Vagina (tissue), 2 donors: ENCODE data around the gene SRA1. TPM values are rescaled to one million over a fixed set of nuclear protein-coding genes. Genes with fewer than 3 reads are reported as not detected.

Experiments used
- DNase-seq, 2 donors: peaks; one replicate each; pipeline ENCODE4 v3.0.0-alpha.2; 2017; ENCODE audit errors: extremely low spot score in 2 of 2
- H3K27ac ChIP-seq: fragments of 200-600 bp; sonication (generic); one replicate; pipeline ENCODE4 v1.5.1; 2019
- H3K27me3 ChIP-seq: fragments of 200-600 bp; sonication (generic); one replicate; pipeline ENCODE4 v1.5.1; 2019
- H3K36me3 ChIP-seq, 2 donors: fragments of 200-600 bp; sonication (generic); one replicate each; pipeline ENCODE4 v1.5.1; 2017 to 2019
- H3K4me1 ChIP-seq: fragments of 200-600 bp; sonication (generic); one replicate; pipeline ENCODE4 v1.5.1; 2019
- H3K4me3 ChIP-seq, 2 donors: fragments of 200-600 bp; sonication (generic); 1 replicate in 1 of 2; 2 replicates in 1 of 2; pipeline ENCODE4 v1.5.1; 2016 to 2019
- H3K9me3 ChIP-seq: fragments of 200-600 bp; sonication (generic); one replicate; pipeline ENCODE4 v1.5.1; 2019
- POLR2A ChIP-seq, 2 donors: fragments of 450-650 bp; IDR thresholded peaks; one replicate each; pipeline ENCODE4 v1.6.1; 2017; ENCODE audit warnings: antibody characterized with exemption in 2 of 2, mild to moderate bottlenecking in 2 of 2, moderate library complexity in 2 of 2
- POLR2AphosphoS5 ChIP-seq, 2 donors: sonication (generic); formaldehyde crosslinking; IDR thresholded peaks; one replicate each; pipeline ENCODE4 v1.9.0; 2017; ENCODE audit warnings: antibody characterized with exemption in 2 of 2, mild to moderate bottlenecking in 2 of 2, low read depth in 1 of 2; ENCODE audit not compliant: insufficient read depth in 1 of 2
- intact Hi-C: fragments of 100-400 bp; cut with DNase I; formaldehyde crosslinking; loops from one replicate; pipeline ENCODE4 v1.15.1; 2023
- total RNA-seq: library from RNA; depleted of rRNA; stranded (reverse); fragments of >200 nt; gene quantifications from one replicate; pipeline ENCODE4 v1.2.3, GENCODE V29; 2016
- TF ChIP-seq, protein P1 (sequence below), 3 experiments: fragments of 450-650 bp in 2 of 3; fragments of 200-600 bp in 1 of 3; sonication (generic) in 1 of 3; IDR thresholded peaks; one replicate each; pipeline ENCODE4 v1.5.1; 2017 to 2019; ENCODE audit warnings: antibody characterized with exemption in 3 of 3, mild to moderate bottlenecking in 2 of 3, moderate library complexity in 2 of 3

Gene SRA1
- total RNA-seq, 1 donor from 2014 or later = 20.4 TPM

DNA sequence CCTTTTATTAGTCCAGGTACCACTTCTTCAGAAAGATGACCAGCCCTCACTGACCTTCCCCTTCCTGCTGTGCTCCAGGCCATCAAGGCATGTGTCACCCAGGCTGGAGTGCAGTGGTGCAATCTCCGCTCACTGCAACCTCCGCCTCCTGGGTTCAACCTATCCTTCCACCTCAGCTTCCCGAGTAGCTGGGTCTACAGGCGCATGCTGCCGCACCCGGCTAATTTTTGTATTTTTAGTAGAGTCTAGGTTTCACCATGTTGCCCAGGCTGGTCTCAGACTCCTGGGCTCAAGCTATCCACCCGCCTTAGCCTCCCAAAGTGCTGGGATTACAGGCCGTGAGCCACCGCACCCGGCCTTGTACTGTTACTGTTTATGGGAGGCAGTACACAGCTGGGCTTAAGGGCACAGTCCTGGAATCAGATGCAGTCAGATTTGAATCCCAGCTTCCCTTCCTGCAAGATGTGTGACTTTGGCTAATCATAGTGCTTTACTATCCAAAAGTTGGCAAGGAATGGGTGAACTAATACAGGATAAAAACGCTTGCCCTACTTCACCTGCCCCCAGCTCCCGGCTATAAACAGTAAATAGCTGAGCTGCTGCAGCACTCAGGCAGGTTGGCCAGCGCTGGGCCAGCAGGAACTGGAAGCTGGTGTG lies 10.3 kb downstream of the SRA1 start:
- no peaks in the 10 kb centered on the region for H3K27me3 ChIP-seq
- peaks cover 33% of the 10 kb centered on the region for H3K4me1 ChIP-seq
- H3K27ac ChIP-seq = peak overlapping the region; percentile 89
- no peaks in the 10 kb centered on the region for H3K9me3 ChIP-seq
- intact Hi-C loops = loop anchor here (5.0 to 10.0 kb wide), 2 partner anchors 100 to 142 kb away; partner anchors contain the start of genes ANKHD1, IK and NDUFA2
- peak in 1 of 2 donors; percentile 89 for DNase-seq
- H3K36me3 ChIP-seq = peaks cover 0 to 46% of the 10 kb centered on the region in 2 donors
- peak overlapping the region; percentile 50 to 75 for H3K4me3 ChIP-seq
- TF ChIP-seq, protein P1, sequence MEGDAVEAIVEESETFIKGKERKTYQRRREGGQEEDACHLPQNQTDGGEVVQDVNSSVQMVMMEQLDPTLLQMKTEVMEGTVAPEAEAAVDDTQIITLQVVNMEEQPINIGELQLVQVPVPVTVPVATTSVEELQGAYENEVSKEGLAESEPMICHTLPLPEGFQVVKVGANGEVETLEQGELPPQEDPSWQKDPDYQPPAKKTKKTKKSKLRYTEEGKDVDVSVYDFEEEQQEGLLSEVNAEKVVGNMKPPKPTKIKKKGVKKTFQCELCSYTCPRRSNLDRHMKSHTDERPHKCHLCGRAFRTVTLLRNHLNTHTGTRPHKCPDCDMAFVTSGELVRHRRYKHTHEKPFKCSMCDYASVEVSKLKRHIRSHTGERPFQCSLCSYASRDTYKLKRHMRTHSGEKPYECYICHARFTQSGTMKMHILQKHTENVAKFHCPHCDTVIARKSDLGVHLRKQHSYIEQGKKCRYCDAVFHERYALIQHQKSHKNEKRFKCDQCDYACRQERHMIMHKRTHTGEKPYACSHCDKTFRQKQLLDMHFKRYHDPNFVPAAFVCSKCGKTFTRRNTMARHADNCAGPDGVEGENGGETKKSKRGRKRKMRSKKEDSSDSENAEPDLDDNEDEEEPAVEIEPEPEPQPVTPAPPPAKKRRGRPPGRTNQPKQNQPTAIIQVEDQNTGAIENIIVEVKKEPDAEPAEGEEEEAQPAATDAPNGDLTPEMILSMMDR (IDR thresholded peaks at IDR 0.05) = no peak
- no peak for TF ChIP-seq POLR2AphosphoS5 (IDR thresholded peaks at IDR 0.05; ENCODE audit: insufficient read depth in 1 of 2, low read depth in 1 of 2)
- TF ChIP-seq POLR2A (IDR thresholded peaks at IDR 0.05) = no peak

DNA sequence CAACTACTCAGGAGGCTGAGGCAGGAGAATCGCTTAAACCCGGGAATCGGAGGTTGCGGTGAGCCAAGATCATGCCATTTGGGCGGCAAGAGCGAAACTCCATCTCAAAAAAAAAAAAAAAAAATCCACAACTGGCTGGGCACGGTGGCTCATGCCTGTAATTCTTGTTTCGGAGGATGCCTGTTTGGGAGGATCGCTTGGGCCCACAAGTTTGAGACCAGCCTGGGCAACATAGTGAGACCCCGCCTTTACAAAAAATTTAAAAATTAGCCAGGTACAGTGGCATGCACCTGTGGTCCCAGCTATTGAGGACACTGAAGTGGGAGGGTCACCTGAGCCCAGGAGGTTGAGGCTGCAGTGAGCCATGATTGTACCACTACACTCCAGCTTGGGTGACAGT lies 11.7 kb downstream of the SRA1 start:
- H3K36me3 ChIP-seq = peaks cover 0 to 46% of the 10 kb centered on the region in 2 donors
- TF ChIP-seq, protein P1 (IDR thresholded peaks at IDR 0.05) = no peak
- no peak for TF ChIP-seq POLR2AphosphoS5 (IDR thresholded peaks at IDR 0.05; ENCODE audit: insufficient read depth in 1 of 2, low read depth in 1 of 2)
- no peak for TF ChIP-seq POLR2A (IDR thresholded peaks at IDR 0.05)
- no peak overlapping the region for H3K27ac ChIP-seq
- H3K9me3 ChIP-seq = no peaks in the 10 kb centered on the region
- intact Hi-C loops = loop anchor here (5.0 to 10.0 kb wide), 2 partner anchors 102 to 141 kb away; partner anchors contain the start of genes ANKHD1, IK and NDUFA2
- peaks cover 33% of the 10 kb centered on the region for H3K4me1 ChIP-seq
- DNase-seq = no peak
- H3K27me3 ChIP-seq = no peaks in the 10 kb centered on the region
- no peak overlapping the region for H3K4me3 ChIP-seq

DNA sequence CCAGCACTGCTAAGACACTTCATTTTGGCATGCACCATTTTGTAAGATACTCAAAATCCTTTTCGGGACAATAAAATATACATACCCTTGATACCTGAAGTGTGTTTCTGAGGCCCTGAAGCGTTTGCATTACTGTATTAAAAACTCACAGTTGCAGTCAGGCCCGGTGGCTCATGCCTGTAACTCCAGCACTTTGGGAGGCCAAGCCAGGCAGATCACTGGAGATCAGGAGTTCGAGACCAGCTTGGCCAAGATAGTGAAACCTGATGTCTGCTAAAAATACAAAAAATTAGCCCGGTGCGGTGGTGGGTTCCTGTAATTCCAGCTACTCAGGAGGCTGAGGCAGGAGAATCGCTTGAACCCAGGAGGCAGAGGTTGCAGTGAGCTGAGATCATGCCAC lies 12.3 kb downstream of the SRA1 start:
- Histone ChIP-seq H3K4me1 (peaks cover 29% of the 10 kb centered on the region), H3K9me3 (no peaks in the 10 kb centered on the region), H3K27ac (no peak overlapping the region), H3K36me3 (peaks cover 0 to 47% of the 10 kb centered on the region in 2 donors), H3K27me3 (no peaks in the 10 kb centered on the region), H3K4me3 (no peak overlapping the region)
- intact Hi-C loops = loop anchor here (5.0 to 10.0 kb wide), 2 partner anchors 102 to 140 kb away; partner anchors contain the start of genes ANKHD1, IK and NDUFA2
- TF ChIP-seq POLR2AphosphoS5 (IDR thresholded peaks at IDR 0.05; ENCODE audit: insufficient read depth in 1 of 2, low read depth in 1 of 2) (no peak), POLR2A (IDR thresholded peaks at IDR 0.05) (no peak)
- TF ChIP-seq, protein P1 (IDR thresholded peaks at IDR 0.05) = no peak
- DNase-seq = no peak

DNA sequence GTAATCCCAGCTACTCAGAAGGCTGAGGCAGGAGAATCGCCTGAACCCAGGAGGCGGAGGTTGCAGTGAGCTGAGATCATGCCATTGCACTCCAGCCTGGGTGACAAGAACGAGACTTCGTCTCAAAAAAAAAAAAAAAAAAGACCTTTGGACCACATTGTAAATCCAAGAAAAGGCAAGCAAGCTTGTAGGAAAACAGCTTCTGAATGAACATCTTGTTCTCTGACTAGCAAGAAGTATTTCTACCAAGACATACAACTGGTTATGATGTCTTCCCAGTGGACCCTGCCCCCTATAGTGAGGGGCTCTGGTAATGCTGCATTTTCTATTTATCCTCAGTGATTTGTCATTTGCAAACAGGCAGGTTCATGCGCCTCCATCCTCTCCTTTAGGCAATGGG lies 14.3 kb downstream of the SRA1 start:
- Histone ChIP-seq H3K27ac (no peak overlapping the region), H3K9me3 (no peaks in the 10 kb centered on the region), H3K36me3 (peaks cover 0 to 61% of the 10 kb centered on the region in 2 donors), H3K4me3 (no peak overlapping the region), H3K4me1 (peaks cover 9% of the 10 kb centered on the region), H3K27me3 (no peaks in the 10 kb centered on the region)
- intact Hi-C loops = loop anchor here (10.0 kb wide), 1 partner anchor 138 kb away; the partner anchor contains the start of gene ANKHD1
- no peak for DNase-seq
- TF ChIP-seq POLR2A (IDR thresholded peaks at IDR 0.05) = no peak
- TF ChIP-seq POLR2AphosphoS5 (IDR thresholded peaks at IDR 0.05; ENCODE audit: insufficient read depth in 1 of 2, low read depth in 1 of 2) = no peak
- TF ChIP-seq, protein P1 (IDR thresholded peaks at IDR 0.05) = no peak

DNA sequence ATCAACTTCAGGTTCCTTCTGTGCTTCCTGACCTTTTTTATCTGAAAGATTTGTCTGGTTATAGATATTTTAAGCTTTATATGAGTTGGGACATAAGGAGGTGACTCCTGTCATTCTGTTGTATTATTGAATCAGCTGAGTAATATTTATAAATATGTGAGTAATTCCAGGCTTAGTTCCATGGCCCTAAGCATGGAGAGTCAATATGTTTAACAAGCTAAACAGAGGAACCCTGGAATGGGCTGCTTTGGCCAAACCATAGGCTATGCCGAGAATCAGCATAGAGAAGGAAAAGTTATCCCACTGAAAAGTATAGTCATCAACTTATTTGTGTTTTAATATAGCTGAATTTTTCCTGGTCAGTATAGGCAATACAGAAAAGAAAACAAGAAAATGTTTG lies 17.0 kb downstream of the SRA1 start:
- Histone ChIP-seq H3K27me3 (no peaks in the 10 kb centered on the region), H3K27ac (no peak overlapping the region), H3K4me1 (no peaks in the 10 kb centered on the region), H3K4me3 (no peak overlapping the region), H3K9me3 (no peaks in the 10 kb centered on the region), H3K36me3 (peaks cover 0 to 80% of the 10 kb centered on the region in 2 donors)
- TF ChIP-seq POLR2AphosphoS5 (IDR thresholded peaks at IDR 0.05; ENCODE audit: insufficient read depth in 1 of 2, low read depth in 1 of 2) = no peak
- TF ChIP-seq, protein P1 (IDR thresholded peaks at IDR 0.05) = no peak
- no peak for TF ChIP-seq POLR2A (IDR thresholded peaks at IDR 0.05)
- no peak for DNase-seq
- intact Hi-C loops = loop anchor here (10.0 kb wide), 1 partner anchor 135 kb away; the partner anchor contains the start of gene ANKHD1
